H1 (cell line): Measurements from ENCODE around the gene IL18RAP. TPM values are rescaled to one million over a fixed set of nuclear protein-coding genes. Genes with fewer than 3 reads are reported as not detected.

Experiments used
- CTCF ChIA-PET: fragments of 300-600 bp; sonication (Branson Sonifier 250); formaldehyde crosslinking; loops from one replicate; lab custom pipeline; 2021; ENCODE audit not compliant: partially characterized antibody; lab: Charles Lee
- POLR2A ChIA-PET: fragments of 300-600 bp; sonication (Branson Sonifier 250); formaldehyde crosslinking; loops from one replicate; lab custom pipeline; 2021; ENCODE audit warnings: inconsistent platforms; ENCODE audit not compliant: partially characterized antibody; lab: Charles Lee
- DNase-seq, 2 experiments: peaks; one replicate each; pipeline versions ENCODE4 v3.0.0 to v3.0.0-alpha.2; 2010 to 2022; ENCODE audit warnings: low spot score in 2 of 2, low read depth in 1 of 2, mixed read lengths in 1 of 2
- FAIRE-seq: peaks from 2 replicates; lab custom pipeline; 2011; peaks lifted over from hg19 to GRCh38; lab: Jason Lieb, UNC
- H2AFZ ChIP-seq: 2 replicates; pipeline ENCODE4 v1.8.1; 2012; ENCODE audit warnings: low read length, inconsistent platforms
- H2AK5ac ChIP-seq: 2 replicates; pipeline ENCODE4 v1.6.1; 2013; ENCODE audit warnings: low read depth, low read length
- H2BK120ac ChIP-seq: replicated peaks from 2 replicates; pipeline ENCODE3; 2013; ENCODE audit warnings: low read depth, low read length, inconsistent platforms
- H2BK12ac ChIP-seq: 2 replicates; pipeline ENCODE4 v1.6.1; 2013; ENCODE audit warnings: low read depth, low read length
- H2BK15ac ChIP-seq: 2 replicates; pipeline ENCODE4 v1.6.1; 2013; ENCODE audit warnings: low read length
- H2BK20ac ChIP-seq: 2 replicates; pipeline ENCODE4 v1.6.1; 2013; ENCODE audit warnings: low read length
- H2BK5ac ChIP-seq: 2 replicates; pipeline ENCODE4 v1.6.1; 2013; ENCODE audit warnings: low read depth, low read length
- H3K14ac ChIP-seq: 2 replicates; pipeline ENCODE4 v1.6.1; 2013; ENCODE audit warnings: inconsistent platforms; ENCODE audit not compliant: insufficient read length
- H3K18ac ChIP-seq: 2 replicates; pipeline ENCODE4 v1.6.1; 2013; ENCODE audit warnings: low read length; ENCODE audit errors: extremely low read depth
- H3K23ac ChIP-seq: 2 replicates; pipeline ENCODE4 v1.6.1; 2013; ENCODE audit warnings: inconsistent platforms; ENCODE audit not compliant: insufficient read length
- H3K23me2 ChIP-seq: 2 replicates; pipeline ENCODE4 v1.6.1; 2013; ENCODE audit warnings: low read depth, low read length
- H3K27ac ChIP-seq: 2 replicates; pipeline ENCODE4 v1.6.1; 2011; ENCODE audit warnings: low read depth, low read length, inconsistent platforms
- H3K27me3 ChIP-seq, 4 experiments: replicated peaks in 1 of 4; 1 replicate in 1 of 4; 2 replicates in 3 of 4; pipeline versions ENCODE4 v1.6.1 to v1.8.1; 2011 to 2013; ENCODE audit warnings: low read length in 3 of 4, mild to moderate bottlenecking in 3 of 4, inconsistent platforms in 2 of 4, mixed read lengths in 2 of 4, moderate library complexity in 1 of 4; ENCODE audit not compliant: control insufficient read depth in 3 of 4, insufficient read depth in 3 of 4; ENCODE audit errors: extremely low read depth in 1 of 4
- H3K36me3 ChIP-seq, 4 experiments: 2 replicates each; pipeline versions ENCODE4 v1.6.1 to v1.8.1; 2011 to 2013; ENCODE audit warnings: mild to moderate bottlenecking in 4 of 4, low read length in 3 of 4, moderate library complexity in 2 of 4, control low read depth in 1 of 4, inconsistent platforms in 1 of 4; ENCODE audit not compliant: insufficient read depth in 4 of 4, control insufficient read depth in 2 of 4
- H3K4ac ChIP-seq: replicated peaks from 2 replicates; pipeline ENCODE3; 2013; ENCODE audit warnings: low read length, low read depth, mixed read lengths, inconsistent platforms; ENCODE audit not compliant: insufficient read length
- H3K4me1 ChIP-seq, 4 experiments: replicated peaks in 1 of 4; 1 replicate in 1 of 4; 2 replicates in 3 of 4; pipeline versions ENCODE4 v1.6.1 to v1.8.1; 2011 to 2013; ENCODE audit warnings: low read length in 3 of 4, inconsistent platforms in 2 of 4, mixed read lengths in 1 of 4; ENCODE audit not compliant: insufficient read depth in 4 of 4, control insufficient read depth in 3 of 4
- H3K4me2 ChIP-seq, 2 experiments: 2 replicates each; pipeline versions ENCODE4 v1.6.1 to v1.8.1; 2011 to 2013; ENCODE audit warnings: low read depth in 2 of 2, low read length in 2 of 2, control low read depth in 1 of 2, inconsistent platforms in 1 of 2, mild to moderate bottlenecking in 1 of 2; ENCODE audit not compliant: insufficient read depth in 1 of 2
- H3K4me3 ChIP-seq, 4 experiments: fragments of 200-600, 300-600 bp in 1 of 4; sonication (generic), shearing (Covaris generic), sonication (Bioruptor Twin) in 1 of 4; 2 replicates each; pipeline versions ENCODE4 v1.5.1 to v1.8.1; 2011 to 2016; ENCODE audit warnings: low read length in 4 of 4, low read depth in 3 of 4, control low read depth in 2 of 4, inconsistent platforms in 2 of 4, mild to moderate bottlenecking in 2 of 4, mixed read lengths in 1 of 4, moderate library complexity in 1 of 4; ENCODE audit not compliant: insufficient read depth in 2 of 4; ENCODE audit errors: extremely low read depth in 1 of 4
- H3K56ac ChIP-seq: replicated peaks from 2 replicates; pipeline ENCODE3; 2013; ENCODE audit warnings: low read depth, mild to moderate bottlenecking, mixed read lengths, low read length, inconsistent platforms; ENCODE audit not compliant: insufficient read length
- H3K79me1 ChIP-seq: 2 replicates; pipeline ENCODE4 v1.6.1; 2013; ENCODE audit warnings: low read depth, low read length, control low read depth
- H3K79me2 ChIP-seq, 2 experiments: 2 replicates each; pipeline versions ENCODE4 v1.6.1 to v1.8.1; 2012 to 2013; ENCODE audit warnings: low read length in 2 of 2, mild to moderate bottlenecking in 2 of 2, inconsistent platforms in 1 of 2; ENCODE audit not compliant: insufficient read depth in 2 of 2, control insufficient read depth in 1 of 2
- H3K9ac ChIP-seq, 4 experiments: replicated peaks in 1 of 4; 1 replicate in 1 of 4; 2 replicates in 3 of 4; pipeline versions ENCODE4 v1.6.1 to v1.8.1; 2011 to 2013; ENCODE audit warnings: low read depth in 3 of 4, low read length in 3 of 4, control low read depth in 2 of 4, mild to moderate bottlenecking in 2 of 4, moderate library complexity in 2 of 4, inconsistent platforms in 1 of 4; ENCODE audit errors: extremely low read depth in 1 of 4
- H3K9me3 ChIP-seq, 2 experiments: 2 replicates each; pipeline versions ENCODE4 v1.6.1 to v1.8.1; 2012 to 2013; ENCODE audit warnings: mild to moderate bottlenecking in 2 of 2, moderate library complexity in 2 of 2, control low read depth in 1 of 2, inconsistent platforms in 1 of 2, low read depth in 1 of 2, low read length in 1 of 2, mixed read lengths in 1 of 2; ENCODE audit not compliant: insufficient read depth in 2 of 2
- H4K20me1 ChIP-seq, 2 experiments: replicated peaks in 1 of 2; 2 replicates each; pipeline versions ENCODE3 to v1.8.1; 2011 to 2013; ENCODE audit warnings: inconsistent platforms in 2 of 2, low read length in 2 of 2, mild to moderate bottlenecking in 1 of 2; ENCODE audit not compliant: insufficient read depth in 2 of 2, control insufficient read depth in 1 of 2
- H4K5ac ChIP-seq: 2 replicates; pipeline ENCODE4 v1.6.1; 2013; ENCODE audit warnings: low read length, low read depth, mixed read lengths, inconsistent platforms; ENCODE audit not compliant: insufficient read length
- H4K8ac ChIP-seq: 2 replicates; pipeline ENCODE4 v1.8.0; 2013; ENCODE audit warnings: mild to moderate bottlenecking, moderate library complexity, low read length, inconsistent platforms; ENCODE audit not compliant: insufficient read depth; ENCODE audit errors: extremely low read depth
- H4K91ac ChIP-seq: replicated peaks from 2 replicates; pipeline ENCODE3; 2013; ENCODE audit warnings: low read length, mixed read lengths, inconsistent platforms; ENCODE audit not compliant: insufficient read length
- CREB1 ChIP-seq: IDR thresholded peaks from 2 replicates; pipeline ENCODE4 v1.6.1; 2012; ENCODE audit warnings: inconsistent platforms
- WGBS, 2 experiments: shearing (Covaris generic) in 1 of 2; methylation state at CpG; one replicate each; pipeline versions ENCODE4 v1.1.6 to v1.1.7; 2013 to 2015; ENCODE audit warnings: low lambda C conversion rate in 2 of 2, mixed read lengths in 2 of 2, inconsistent platforms in 1 of 2, low coverage in 1 of 2, missing lambda C conversion rate in 1 of 2; ENCODE audit not compliant: insufficient replicate concordance in 2 of 2, insufficient coverage in 1 of 2, insufficient read length in 1 of 2; ENCODE audit errors: extremely low coverage in 1 of 2, missing lambda C conversion rate in 1 of 2; 5-methylcytosine and 5-hydroxymethylcytosine counted together
- polyA plus RNA-seq, 7 experiments: library from polyadenylated mRNA; depleted of rRNA in 3 of 7; stranded (reverse) in 5 of 7; unstranded in 2 of 7; fragments of >200 nt in 5 of 7; fragments of 200-250 nt in 2 of 7; gene quantifications; 1 replicate in 5 of 7; 2 replicates in 1 of 7; 4 replicates in 1 of 7; pipeline versions ENCODE4 v1.2.1 to v1.2.3, GENCODE V29; 2011 to 2013; ENCODE audit warnings: missing spikeins in 2 of 7, mixed read lengths in 2 of 7
- total RNA-seq: library from RNA; stranded (reverse); fragmentation: NEBNext Ultra II Directional; extraction: Animal tissue kit (Norgen Biotek cat#: 25700); gene quantifications from 2 replicates; pipeline ENCODE4 v1.2.1, GENCODE V29; 2021
- TF ChIP-seq, protein P1 (sequence below): IDR thresholded peaks from 2 replicates; pipeline ENCODE4 v1.6.1; 2012; ENCODE audit warnings: low read length, inconsistent platforms

The IL18RAP gene
- total and polyA plus RNA-seq, 2 of the 8 experiments (the other 6 are each of a cell fraction or from before 2014, with no cell fraction given), result not detected

DNA sequence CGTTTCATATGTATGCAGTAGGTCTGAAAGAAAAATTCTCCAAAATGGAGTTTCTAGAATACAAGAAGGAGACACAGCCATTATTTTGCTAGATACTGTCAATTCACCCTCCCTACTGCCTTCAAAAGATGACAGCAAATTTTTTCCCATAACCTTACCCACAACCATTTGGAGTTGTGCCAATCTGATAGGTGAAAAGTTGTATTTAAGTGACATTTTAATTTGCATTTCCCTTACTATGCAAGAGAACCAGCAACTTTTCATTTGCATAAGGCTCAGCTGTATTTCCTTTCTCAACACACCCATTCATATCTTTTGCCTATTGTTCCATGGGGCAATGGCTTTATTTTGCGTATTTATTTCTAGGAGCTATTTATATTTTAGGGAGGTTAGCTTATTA is 31.4 kb upstream of the IL18RAP start:
- Histone ChIP-seq H2BK120ac (no peak overlapping the region), H3K4ac (no peak overlapping the region), H3K27me3 (no peaks in the 10 kb centered on the region), H2BK5ac (no peak overlapping the region), H3K9ac (no peak overlapping the region), H3K56ac (no peak overlapping the region), H3K9me3 (no peaks in the 10 kb centered on the region), H3K4me3 (no peak overlapping the region), H4K91ac (no peak overlapping the region), H3K23ac (no peak overlapping the region), H2AFZ (no peak overlapping the region), H3K27ac (no peak overlapping the region), H3K18ac (no peak overlapping the region), H3K14ac (no peak overlapping the region), H4K8ac (no peak overlapping the region), H2BK15ac (no peak overlapping the region), H4K20me1 (no peaks in the 10 kb centered on the region), H4K5ac (no peak overlapping the region), H2BK20ac (no peak overlapping the region), H3K4me1 (no peaks in the 10 kb centered on the region), H3K36me3 (no peaks in the 10 kb centered on the region), H3K79me2 (no peaks in the 10 kb centered on the region), H3K23me2 (no peaks in the 10 kb centered on the region; the same call in 1 of the 2 replicates), H3K79me1 (no peaks in the 10 kb centered on the region), H2BK12ac (no peak overlapping the region), H2AK5ac (no peak overlapping the region), H3K4me2 (no peak overlapping the region)
- WGBS, 2 experiments, result 91% methylated on average over 2 of the region's 2 CpGs; no CpG with 5 or more reads in 1 of the 2 experiments
- no peak for FAIRE-seq
- CTCF ChIA-PET, result interaction anchor here (1.0 kb wide), 1 partner anchor 52 kb away, joined by 4 read pairs; no protein-coding TSS in a partner anchor
- POLR2A ChIA-PET, result no interaction called here
- no peak for DNase-seq
- no peak for TF ChIP-seq CREB1
- TF ChIP-seq, protein P1, sequence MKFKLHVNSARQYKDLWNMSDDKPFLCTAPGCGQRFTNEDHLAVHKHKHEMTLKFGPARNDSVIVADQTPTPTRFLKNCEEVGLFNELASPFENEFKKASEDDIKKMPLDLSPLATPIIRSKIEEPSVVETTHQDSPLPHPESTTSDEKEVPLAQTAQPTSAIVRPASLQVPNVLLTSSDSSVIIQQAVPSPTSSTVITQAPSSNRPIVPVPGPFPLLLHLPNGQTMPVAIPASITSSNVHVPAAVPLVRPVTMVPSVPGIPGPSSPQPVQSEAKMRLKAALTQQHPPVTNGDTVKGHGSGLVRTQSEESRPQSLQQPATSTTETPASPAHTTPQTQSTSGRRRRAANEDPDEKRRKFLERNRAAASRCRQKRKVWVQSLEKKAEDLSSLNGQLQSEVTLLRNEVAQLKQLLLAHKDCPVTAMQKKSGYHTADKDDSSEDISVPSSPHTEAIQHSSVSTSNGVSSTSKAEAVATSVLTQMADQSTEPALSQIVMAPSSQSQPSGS, result no peak
